Posterior vena cava (tissue), 2 donors: ENCODE results near the gene NHP2. TPM values are rescaled to one million over a fixed set of nuclear protein-coding genes. Genes with fewer than 3 reads are reported as not detected.
"Not testable (repeated sequence)": the region's sequence is repeated elsewhere in the genome, so short reads cannot be mapped to it uniquely, and the experiment has no call there.

ENCODE experiments used
- DNase-seq: peaks from one replicate; pipeline ENCODE4 v3.0.0-alpha.2; 2020; ENCODE audit warnings: low spot score
- intact Hi-C, 2 donors: fragments of 100-400 bp; cut with DNase I; formaldehyde crosslinking; loops; one replicate each; pipeline versions ENCODE4 v1.14.1 to v1.14.2; 2022 to 2023
- total RNA-seq, 2 donors: library from RNA; stranded (reverse); fragmentation: NEBNext Ultra II Directional; extraction: Animal tissue kit (Norgen Biotek cat#: 25700); gene quantifications; one replicate each; pipeline ENCODE4 v1.2.1, GENCODE V29; 2021
- donor health status: DM: yes; HTN: yes; CAD: no.
- donor health status: DM: yes; HTN: yes; CAD: no.

Gene NHP2
- total RNA-seq, 2 donors from 2014 or later = 73.9 to 87.3 TPM

DNA sequence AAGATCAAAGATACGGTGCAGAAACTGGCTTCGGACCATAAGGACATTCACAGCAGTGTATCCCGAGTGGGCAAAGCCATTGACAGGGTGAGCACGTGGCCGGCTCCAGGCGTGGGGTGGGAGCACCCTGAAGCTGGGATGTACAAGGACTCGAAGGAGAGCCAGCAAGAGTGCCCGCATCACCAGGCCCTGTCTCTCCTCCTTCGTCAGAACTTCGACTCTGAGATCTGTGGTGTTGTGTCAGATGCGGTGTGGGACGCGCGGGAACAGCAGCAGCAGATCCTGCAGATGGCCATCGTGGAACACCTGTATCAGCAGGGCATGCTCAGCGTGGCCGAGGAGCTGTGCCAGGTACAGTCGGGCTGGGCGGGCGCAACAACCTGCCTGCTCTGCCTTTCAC, 11.0 kb downstream of the NHP2 start:
- no peak for DNase-seq
- intact Hi-C loops = no loop called here

DNA sequence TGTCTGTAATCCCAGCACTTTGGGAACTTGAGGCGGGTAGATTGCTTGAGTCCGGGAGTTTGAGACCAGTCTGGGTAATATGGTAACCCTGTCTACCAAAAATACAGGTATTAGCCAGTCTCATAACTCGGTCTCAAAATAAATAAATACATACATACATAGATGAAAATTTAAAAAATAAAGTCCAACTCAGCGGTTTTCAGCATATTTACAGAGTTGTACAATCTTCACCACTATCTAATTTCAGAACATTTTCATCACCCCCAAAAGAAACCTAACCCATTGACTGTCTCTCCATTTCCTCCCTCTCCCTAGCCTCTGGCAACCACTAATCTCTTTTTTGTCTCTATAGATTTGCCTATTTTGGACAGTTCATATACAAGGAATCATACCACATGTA, 12.1 kb downstream of the NHP2 start:
- intact Hi-C loops = no loop called here
- DNase-seq = no peak

DNA sequence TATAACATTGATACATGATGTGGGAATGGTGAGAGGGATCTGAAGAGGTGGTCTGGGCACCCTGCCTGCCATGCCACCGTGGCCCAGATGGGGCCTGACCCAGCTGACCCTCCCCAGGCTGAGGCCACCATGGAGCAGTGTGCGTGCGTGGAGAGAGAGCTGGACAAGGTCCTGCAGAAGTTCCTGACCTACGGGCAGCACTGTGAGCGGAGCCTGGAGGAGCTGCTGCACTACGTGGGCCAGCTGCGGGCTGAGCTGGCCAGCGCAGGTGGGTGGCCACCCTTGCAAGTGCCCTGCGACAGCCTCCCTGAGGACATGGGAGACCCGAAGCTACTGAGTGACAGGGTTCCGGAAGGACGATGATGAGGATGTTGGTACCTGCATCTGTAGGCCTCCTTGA, 15.7 kb downstream of the NHP2 start:
- DNase-seq = no peak
- intact Hi-C loops = no loop called here

DNA sequence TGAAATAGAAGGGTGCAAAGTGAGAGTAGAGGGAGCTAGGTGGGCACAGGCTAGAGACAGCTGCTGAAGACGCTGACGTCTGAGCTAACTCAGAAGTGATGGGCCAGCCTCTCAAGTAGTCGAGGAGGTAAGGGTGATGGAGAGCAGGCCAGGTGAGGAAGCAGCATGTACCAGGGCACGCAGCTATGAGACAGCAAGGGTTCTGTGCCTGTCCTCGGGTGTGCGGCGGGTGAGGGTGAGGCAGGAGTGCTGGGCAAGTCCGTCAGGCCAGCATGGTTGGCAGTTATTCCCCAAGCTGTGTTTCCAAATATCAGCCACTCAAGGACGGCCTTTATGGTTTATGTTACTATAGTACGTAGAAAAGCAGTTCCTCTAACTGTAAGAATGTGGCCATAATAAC, 16.7 kb downstream of the NHP2 start:
- DNase-seq = no peak
- intact Hi-C loops = no loop called here

DNA sequence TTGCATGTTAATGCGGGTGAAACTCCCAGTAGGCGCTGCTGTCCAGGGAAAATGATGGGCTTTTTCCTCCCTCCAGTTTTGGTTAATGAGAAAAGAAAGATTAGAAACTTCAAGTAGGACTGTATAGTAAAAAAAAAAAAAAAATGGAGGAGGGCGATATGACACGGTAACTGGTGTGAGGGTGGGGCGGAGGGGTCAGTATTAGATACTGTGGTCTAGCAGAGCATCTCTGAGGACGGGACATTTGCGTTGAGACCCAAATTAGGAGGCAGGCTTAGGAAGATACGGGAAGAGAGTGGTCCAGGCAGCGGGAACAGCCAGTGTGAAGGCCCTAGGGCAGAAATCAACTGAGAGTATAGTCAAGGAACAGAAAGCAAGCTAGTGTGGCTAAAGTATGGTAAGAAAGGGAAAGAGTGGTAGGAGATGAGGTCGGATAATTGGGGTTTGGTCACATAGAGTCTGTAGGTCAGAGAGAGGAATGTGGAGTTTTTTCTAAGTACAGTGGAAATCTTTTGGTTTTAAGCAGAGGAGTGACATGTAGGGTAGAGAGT, 22.2 kb downstream of the NHP2 start:
- intact Hi-C loops = no loop called here
- DNase-seq = no peak

DNA sequence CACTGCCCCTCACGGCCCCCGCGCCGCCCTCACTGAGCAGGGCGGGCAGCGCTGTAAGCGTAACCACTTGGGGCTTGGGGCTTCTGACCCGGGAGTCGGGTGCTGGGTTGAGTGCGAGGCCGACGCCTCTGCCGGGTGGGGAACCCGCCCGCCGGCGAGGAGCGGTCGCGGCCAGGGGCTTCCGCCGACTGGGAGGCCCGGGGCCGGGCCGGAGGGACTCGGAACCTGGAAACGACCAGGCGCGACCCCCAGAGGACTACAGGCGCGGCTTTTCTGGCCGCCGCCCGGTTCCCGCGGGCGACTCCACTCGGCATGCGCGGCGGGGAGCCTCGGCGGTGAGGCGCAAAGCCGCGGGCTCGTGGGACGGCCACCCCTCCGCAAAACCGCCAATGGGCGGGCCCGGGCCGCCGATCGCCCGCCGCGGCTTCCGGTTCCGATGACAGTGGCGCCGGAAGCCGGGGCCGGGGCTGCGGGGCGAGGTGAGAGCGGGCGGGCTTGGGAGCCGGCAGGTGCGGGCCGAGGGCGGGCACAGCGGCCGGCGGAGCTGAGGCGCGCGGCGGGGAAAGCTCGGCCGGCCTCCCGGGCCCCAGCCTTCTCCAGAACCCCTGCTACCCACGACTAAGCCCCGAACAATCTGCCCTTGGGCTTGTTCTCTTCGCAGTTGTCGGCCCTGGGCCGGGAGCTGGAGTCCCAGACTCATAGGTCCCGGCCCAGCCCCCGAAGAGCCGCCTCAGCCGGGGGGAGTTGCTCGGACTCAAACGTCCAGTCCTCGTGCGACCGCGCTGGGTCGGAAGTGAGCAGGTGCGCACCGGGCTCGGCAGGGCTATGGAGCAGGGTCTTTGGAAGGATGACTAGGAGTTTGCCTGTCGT, 22.9 kb downstream of the NHP2 start, which contains the start of gene RMND5B:
TSS of gene RMND5B (plus strand) at position 439 of the 870 bp plus-strand sequence. CDS start 7,106 bp downstream, outside the sequence.
- peak; percentile 95 for DNase-seq
- intact Hi-C loops = no loop called here

DNA sequence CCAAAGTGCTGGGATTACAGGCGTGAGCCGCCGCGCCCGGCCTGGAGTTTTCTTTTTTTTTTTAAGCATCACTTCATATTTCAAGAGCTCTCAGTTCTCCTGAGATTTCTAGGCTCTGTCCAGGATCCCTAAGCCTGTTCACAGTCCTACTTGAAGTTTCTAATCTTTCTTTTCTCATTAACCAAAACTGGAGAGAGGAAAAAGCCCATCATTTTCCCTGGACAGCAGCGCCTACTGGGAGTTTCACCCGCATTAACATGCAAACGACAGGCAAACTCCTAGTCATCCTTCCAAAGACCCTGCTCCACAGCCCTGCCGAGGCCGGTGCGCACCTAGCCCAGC, 23.5 kb downstream of the NHP2 start:
- intact Hi-C loops, DNase-seq: not testable (repeated sequence)

DNA sequence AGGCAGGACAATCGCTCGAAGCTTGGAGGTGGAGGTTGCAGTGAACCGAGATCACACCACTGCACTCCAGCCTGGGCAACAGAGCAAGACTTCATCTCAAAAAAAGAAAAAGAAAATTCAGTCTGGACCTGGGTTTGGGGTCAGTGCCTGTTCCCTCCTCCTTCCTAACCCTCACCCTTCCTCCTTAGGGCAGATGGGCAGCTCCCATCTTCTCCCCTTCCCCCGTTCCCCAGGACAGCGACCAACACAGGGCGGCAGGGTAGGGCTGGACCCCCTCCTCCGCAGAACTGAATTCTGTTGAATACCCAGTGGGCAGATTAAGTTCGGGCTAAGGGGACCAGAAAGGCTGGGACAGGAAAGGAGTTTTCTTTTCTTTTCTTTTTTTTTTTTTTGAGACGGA, 24.4 kb downstream of the NHP2 start:
- DNase-seq = no peak
- intact Hi-C loops = loop anchor here in 1 of 2 donors (5.0 kb wide), 1 partner anchor 1577 kb away; no protein-coding TSS in a partner anchor

DNA sequence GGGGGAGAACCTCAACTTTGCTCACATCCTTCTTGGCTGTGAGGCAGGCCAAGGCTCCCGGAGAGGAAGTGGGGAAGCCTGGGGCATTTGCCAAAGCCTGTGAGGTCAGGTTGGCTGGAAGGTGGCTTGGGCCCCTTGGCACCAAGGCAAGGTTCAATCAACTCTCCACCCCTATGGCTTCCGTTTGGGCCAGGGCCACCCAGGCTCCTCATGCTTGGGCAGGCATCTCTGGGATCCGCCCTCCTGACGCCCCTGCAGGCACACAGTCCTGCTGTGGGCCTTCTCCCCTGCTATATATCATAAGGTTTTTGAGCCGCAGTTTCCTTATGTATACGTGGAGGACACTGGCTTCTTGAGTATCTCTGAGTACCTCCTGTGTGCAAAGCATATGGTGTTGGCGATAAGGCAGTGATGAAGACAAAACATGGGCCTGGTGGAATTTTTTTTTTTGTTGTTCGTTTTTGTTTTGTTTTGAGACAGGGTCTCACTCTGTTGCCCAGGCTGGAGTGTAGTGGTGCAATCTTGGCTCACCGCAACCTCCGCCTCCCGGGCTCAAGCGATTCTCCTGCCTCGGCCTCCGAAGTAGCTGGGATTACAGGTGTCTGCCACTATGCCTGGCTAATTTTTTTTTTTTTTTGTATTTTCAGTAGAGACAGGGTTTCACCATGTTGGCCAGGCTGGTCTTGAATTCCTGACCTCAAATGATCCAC, 26.2 kb downstream of the NHP2 start:
- intact Hi-C loops = loop anchor here in 1 of 2 donors (5.0 kb wide), 1 partner anchor 1575 kb away; no protein-coding TSS in a partner anchor

DNA sequence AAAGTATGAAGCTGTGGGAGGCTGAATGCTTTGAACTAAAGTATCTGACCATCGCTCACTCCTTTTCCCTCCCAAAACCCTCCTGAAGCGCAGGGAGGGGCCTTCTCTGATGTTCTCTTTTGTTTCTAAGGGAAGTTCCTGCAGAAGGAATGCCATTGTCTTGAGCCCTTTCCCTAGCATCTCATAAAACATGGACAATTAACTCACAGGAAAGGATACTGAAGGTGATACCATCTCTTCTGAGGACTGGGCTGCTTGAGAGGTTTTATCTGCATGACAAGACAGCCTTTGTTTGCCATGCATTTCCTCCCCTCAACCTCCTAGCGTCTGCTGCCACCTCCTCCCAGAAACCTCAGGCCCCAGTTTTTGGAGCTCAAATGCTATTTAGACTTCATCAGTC, 27.1 kb downstream of the NHP2 start:
- no peak for DNase-seq
- intact Hi-C loops = loop anchor here in 1 of 2 donors (5.0 kb wide), 1 partner anchor 1574 kb away; no protein-coding TSS in a partner anchor

More for the DNA sequence above, 26.2 kb downstream of the NHP2 start:
- not testable (repeated sequence) for DNase-seq

DNA sequence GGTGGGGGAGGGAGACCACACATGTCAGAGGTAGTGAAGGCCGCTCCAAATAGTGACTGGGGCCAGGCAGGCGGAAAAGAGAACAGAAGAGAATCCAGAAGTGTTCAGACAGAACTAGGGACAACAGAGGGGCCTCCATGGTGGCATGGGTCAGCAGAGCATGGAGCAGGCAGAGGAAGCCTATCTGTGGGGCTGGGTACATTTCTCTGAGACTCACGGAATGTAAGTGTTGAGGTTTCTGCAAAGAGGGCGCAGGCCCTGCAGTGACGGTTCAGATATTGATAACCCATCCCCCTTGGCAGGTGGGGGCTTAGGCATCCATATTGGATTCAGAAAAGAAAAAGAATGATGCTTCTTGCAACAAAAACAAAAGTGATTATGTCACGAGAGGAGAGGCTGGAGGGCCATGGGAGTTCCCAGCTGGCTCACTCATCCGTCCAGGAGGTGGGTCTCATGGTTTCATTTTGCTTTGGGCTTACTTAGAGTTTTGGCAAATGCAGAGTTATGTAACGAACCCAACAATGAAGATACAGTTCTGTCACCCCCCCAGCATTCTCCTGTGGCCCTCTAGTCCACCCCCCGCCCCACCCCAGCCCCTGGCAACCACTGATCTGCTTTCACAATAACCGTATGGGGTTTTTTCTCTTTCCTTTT, 28.3 kb downstream of the NHP2 start:
- intact Hi-C loops = loop anchor here in 1 of 2 donors (5.0 kb wide), 1 partner anchor 1573 kb away; no protein-coding TSS in a partner anchor

DNA sequence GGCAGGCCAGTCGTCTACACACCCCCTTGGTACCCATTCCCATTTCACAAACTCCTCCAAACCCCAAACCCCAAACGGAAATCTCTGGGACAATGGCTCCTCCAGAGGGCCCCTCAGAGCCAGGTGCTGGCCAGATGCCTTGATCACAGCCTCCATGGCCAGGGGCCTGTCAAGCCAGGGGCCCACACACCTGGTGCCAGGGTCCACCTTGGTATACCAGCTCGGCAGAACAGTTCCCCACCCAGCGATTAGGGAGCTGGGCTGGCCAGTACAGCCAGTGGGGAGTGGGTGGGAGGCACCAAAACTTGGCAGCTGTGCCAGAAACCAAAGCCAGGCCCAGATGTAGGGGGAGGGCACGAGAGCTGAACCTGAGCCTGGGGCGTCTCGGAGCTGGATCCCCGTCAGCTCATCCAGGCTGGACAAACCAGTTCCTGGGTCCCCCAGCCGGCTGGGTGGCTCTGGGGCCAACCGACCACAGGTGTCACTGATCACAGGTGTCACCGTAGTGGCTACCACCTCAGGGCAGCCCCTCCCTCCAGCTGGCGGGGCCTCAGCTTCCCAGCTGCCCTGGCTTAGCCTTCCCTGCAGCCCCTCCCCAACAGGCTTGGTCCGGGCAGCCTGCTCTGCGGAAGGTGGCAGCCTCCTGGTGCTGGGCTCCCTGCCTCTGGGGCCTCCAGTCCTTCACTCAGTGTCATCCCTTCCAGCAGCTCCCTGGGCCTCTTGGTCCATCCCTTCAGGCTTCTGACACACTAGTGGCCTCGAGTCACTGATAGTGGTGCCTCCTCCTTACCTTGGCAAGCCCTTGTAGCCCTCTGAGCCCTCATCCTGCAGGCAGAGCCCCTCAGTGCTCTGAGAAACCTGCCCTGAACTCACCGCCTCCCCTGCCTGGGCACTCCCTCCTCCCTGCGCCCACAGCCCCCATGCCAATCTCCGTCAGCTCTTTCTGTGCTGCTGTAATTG, 29.4 kb downstream of the NHP2 start:
- no peak for DNase-seq
- intact Hi-C loops = no loop called here

More for the DNA sequence above, 28.3 kb downstream of the NHP2 start:
- DNase-seq = no peak

DNA sequence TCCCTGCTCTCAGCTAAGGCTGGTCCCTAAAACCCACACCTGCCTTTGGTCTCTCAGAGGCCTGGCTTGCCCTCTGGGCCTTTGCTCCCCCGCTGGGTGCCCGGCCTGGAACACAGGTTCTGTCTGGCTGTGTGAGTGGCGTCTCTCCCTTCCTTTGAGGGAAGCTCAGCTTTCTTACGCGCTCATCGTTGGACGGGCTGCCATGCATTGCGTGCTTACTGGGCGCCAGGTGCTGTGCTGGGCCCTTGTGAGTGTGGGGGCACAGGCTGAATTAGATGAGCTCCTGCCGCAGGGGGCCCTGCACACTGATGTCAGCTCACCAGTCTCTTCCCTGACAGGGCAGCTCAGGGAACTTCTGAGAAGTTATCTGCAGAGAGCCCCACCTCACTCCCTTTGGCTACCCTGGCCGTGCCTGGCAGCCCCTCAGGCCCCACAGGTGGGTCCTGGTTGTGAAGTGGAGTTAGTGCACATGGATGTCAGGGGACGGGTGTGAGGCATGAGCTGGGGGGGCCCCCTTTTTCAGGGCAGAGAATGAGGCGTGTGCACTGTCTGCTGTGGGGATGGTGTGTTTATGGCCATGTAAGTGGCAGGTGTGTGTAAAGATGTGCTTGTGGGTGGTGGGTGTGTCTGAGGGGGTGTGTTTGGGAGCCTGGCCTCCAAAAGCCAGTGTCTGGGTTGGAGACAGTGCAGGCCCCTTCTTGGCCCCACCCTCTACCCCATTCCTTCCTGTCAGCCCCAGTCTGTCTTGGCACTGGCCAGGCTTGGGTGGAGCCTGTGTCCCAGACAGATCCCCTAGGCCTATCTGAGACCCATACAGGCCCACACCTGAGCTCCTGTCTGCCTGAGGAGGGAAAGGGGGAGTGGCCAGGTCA, 30.4 kb downstream of the NHP2 start:
- no peak for DNase-seq
- intact Hi-C loops = no loop called here

DNA sequence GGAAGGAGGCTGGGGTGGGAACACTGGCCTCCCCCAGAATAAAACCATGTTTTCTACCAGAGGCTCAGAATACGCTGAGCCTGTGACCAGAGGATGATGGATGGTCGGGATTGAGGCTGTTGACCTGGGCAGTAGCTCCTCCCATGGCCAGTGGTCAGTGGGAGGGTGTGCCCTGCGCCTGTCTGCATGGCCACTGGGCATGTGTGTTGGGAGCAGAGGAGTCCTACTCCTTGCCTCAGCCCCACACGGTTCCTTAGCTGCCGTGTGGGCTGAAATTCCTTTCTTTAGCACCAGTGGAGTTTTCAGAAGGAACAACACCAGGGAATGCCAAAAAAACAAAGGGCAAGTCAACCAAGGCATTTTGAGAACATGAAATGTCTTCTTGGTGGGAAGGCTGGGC, 31.3 kb downstream of the NHP2 start:
- intact Hi-C loops = no loop called here
- no peak for DNase-seq

DNA sequence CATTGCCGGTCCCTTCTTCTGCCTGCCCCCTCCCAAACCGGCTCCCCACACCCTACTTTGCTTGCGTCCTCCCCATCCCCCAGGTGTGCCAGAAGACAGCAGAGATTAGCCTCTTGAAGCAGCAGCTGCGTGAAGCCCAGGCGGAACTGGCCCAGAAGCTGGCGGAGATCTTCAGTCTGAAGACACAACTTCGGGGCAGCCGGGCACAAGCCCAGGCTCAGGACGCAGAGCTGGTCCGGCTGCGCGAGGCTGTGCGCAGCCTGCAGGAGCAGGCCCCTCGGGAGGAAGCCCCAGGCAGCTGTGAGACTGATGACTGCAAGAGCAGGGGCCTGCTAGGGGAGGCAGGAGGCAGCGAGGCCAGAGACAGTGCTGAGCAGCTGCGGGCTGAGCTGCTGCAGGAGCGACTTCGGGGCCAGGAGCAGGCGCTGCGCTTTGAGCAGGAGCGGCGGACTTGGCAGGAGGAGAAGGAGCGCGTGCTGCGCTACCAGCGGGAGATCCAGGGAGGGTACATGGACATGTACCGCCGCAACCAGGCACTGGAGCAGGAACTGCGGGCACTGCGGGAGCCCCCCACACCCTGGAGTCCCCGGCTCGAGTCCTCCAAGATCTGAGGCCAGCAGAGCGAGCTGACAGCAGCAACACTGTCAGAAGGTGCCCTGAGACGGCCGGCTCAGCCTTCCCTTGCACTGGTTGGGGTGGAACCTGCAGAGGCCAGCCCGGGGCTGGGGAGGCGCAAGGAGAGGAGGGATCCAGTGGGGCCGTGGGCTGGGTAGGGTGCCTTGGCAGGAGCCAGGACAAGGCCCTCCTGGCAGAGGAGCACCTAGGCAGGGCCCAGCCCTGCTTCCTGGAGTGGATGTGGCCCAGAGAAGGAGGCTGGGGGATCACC, 32.1 kb downstream of the NHP2 start:
- DNase-seq = no peak
- intact Hi-C loops = no loop called here

DNA sequence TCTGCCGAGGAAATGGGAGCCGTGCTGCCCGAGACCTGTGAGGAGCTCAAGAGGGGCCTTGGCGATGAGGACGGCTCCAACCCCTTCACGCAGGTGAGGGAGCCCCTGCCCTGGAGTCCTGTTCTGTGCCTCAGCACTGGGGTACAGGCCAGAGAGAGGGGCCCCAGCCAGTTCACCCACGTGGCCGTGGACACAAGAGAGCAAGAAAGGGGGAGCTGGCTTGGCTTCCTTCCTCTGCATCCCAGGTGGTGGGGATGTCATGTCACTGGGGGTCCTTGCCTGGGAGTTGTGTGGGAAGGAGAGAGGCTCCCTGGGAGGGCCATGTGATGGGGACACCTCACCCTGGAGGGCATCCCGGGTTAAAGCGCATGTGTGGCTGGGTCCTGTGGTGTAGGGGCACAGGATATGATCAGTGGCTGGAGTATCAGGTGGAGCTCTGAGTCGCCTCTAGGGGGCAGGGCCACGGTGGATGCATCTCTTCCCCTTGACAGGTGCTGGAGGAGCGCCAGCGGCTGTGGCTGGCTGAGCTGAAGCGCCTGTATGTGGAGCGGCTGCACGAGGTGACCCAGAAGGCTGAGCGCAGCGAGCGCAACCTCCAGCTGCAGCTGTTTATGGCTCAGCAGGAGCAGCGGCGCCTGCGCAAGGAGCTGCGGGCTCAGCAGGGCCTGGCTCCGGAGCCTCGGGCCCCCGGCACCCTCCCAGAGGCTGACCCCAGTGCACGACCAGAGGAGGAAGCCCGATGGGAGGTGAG, 32.9 kb downstream of the NHP2 start:
- intact Hi-C loops = no loop called here
- DNase-seq = no peak
